Activated CD8-positive, alpha-beta memory T cell treated with anti-CD3 and anti-CD28 coated beads for 48 hours (primary cell): ENCODE measurements around the gene GALNT2.

ENCODE experiments used
- DNase-seq, 3 experiments: peaks; one replicate each; pipeline ENCODE4 v3.0.0-alpha.2; 2020; ENCODE audit warnings: low read depth in 2 of 3, low spot score in 2 of 3

GALNT2 gene

DNA sequence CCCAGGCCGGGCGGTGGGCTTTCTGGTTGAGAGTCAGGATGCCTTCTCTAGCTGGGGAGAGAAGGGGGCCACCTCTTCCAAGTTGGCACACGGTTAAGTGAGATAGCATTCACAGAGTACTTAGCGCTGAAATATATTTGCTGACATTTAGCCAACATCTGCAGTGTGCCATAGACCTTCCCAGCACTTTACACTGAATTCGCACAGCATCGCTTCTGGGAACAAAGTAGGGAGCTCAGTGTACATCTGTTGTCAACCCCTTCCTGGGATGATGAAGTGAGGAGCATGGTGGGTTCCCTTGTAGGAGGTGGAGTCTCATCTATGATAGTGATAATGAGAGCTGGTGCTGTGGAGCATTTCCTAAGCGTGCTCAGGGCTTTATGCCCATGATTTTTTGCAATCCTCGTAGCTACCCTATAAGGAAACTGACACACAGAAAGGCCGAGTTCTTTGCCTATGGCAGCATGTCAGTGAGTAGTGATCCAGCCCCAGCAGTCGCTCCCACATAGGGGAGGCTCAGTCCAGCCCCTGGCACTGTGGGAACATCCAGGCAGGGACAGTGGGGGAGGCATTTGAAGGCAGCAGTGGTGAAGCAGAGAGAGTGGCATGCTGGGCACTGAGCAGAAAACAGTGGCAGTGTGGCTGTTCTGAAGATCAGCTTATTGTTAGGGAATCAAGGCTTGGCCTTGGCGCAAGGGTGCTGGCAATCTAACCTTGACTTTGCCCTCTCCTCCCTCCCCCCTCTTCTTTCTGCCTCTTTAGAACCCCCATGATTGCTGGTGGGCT lies 182.8 kb downstream of the GALNT2 start:
- DNase-seq = no peak

DNA sequence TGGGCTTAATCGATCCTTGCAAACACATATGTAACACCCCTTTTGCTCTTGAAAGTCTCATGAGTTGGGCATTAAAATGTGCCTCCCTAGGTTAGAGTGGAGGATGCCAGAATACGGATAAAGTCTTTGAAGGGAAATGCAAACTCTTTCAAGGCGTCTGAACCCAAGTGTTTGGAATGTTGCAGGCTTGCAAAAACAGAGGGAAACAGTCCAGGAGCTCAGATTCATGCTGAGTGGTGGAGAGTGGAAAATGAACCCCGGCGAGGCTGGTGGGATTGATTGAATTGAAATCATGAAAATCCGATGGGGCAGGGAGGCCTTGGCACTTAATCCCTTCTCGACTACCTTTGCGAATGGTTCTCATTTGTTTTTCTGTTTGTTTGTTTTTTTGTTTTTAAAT lies 183.6 kb downstream of the GALNT2 start:
- DNase-seq = no peak

DNA sequence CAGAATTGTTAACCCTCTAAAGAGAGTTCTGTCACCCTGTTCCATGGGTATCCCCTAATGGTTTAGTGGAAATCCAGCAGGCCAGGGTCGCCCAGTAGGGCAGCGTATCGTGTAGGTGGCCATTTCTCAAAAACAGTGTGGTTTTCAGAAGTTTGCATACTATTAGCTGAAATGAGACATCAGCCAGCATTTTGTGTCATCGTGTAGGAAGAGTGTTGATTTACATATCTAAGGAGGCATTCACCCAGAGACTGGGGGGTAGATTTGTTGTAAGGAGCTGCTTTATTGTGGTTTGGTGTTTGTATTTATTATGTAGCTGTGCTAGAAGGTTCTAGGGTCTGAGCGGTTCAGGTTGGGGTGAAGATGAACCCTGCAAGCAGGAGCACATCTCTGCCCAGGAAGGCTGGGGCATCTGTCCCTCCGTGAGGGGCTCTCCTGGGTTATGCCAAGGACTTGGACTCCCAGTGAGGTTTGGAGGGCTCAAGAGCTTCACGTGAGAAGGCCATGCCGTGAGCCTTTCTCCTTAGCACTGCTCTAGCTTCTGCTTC lies 184.7 kb downstream of the GALNT2 start:
- no peak for DNase-seq

DNA sequence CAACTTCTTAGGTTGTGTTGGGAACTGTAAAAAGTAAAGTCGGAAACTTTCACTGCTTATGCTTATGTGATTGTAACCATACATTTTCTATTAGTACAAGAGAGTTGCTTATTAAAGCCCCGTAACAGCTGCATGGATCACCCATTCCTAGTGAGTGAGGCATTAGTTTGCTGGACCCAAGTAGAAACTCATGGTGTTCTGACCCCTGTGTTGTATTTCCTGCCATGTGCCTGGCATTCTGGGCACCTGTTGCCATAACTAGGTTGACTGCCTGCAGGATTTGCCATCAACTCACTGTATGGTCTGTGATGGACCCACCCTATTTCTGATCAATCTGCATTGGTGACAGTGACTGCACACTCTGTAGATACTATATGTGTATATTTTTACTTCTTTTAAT lies 186.1 kb downstream of the GALNT2 start:
- no peak for DNase-seq

DNA sequence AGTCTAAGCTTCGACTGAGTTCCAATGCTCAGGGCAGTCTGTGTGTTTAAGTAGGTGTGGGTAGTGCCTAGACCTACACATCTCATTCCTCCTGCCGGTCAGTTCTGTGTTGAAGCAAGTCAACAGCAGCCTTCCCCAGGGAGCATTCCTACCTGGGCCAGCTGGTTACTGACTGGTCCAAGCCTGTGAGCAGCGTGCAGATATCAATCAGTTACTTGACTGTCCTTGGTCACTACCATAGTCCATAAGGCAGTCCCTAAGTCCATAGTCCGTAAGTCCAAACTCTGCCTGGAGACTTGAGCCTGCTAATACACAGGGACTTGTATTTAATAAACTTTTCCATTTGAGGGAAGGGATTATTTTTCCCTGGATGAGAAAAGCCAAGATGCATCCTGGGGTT lies 187.2 kb downstream of the GALNT2 start:
- DNase-seq = no peak

DNA sequence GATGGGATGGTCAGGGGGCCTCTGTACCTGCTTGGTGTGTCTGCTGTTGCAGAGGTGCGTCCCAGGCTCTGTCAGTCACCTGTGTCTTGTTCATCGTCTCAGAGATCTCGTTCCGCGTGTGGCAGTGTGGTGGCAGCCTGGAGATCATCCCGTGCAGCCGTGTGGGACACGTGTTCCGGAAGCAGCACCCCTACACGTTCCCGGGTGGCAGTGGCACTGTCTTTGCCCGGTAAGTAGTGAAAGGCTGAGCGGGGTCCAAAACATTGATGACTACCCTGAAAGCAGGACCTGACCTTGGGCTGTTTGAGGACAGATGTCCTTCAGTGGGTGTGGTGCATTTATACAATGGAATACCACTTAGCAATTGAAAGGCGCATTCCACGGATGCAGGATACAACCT lies 188.1 kb downstream of the GALNT2 start:
- no peak for DNase-seq

DNA sequence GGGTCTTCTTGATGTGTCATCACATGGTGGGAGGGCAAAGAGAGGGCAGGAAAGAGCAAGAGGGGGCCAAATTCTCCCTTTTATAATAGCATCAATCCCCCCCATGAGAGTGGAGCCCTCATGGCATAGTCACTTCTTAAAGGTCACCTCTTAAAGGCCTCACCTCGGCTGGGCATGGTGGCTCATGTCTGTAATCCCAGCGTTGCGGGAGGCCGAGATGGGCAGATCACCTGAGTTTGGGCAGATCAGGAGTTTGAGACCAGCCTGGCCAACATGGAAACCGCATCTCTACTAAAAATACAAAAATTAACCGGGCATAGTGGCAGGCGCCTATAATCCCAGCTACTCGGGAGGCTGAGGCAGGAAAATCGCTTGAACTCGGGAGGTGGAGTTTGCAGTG lies 189.0 kb downstream of the GALNT2 start:
- no peak for DNase-seq

DNA sequence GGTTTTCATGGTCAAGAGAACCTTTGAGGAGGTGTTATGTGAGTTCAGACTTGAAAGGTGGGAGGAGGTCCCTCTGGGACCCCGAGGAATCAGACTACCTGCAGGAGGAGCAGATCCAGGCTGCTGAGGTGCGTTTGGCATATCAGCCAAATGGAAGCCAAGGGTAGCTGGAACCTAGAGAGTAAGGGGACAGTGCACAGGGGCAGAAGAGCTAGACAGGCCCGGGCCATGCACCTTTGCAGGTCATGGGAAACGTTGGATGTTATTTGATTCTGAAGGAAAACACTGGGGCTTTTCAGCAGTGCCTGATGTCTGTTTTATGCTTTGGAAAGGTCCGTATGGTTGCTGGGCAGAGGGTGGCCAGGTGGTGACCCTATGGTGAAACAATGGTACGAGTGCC lies 189.9 kb downstream of the GALNT2 start:
- no peak for DNase-seq

DNA sequence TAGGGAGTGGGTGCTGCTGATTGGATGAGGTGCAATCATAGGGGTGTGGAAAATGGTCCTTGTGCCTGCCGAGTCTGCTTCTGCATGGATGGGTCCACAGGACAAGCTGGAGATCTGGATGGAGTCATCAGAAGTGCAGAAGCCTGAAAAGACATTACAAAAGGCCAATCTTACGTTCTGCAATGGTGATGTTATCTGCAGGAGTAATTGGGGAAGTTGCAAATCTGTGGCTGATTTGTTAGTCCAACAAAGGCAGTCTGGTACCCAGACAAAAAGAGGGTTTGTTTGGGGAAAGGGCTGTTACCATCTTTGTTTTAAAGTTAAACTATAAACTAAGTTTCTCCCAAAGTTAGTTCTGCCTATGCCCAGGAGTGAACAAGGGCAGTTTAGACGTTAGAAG lies 192.6 kb downstream of the GALNT2 start:
- no peak for DNase-seq

DNA sequence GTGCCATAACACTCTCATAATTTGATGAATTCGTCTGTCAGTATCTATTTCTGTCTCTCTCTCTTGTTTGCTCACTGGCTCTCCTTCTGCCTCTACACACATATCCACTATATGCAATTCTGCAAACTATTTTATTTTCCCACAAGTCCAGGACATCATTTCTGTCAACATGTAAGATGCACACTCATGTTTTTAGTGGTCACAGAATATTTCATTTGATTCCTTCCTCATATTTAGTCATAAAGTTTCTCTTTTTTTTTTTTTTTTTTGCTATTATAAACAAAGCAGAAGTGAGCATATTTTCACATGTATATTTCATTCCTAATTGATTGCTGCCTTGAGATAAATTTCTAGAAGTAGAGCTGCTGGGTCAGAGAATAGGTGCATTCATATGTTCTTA lies 193.8 kb downstream of the GALNT2 start:
- DNase-seq = no peak

DNA sequence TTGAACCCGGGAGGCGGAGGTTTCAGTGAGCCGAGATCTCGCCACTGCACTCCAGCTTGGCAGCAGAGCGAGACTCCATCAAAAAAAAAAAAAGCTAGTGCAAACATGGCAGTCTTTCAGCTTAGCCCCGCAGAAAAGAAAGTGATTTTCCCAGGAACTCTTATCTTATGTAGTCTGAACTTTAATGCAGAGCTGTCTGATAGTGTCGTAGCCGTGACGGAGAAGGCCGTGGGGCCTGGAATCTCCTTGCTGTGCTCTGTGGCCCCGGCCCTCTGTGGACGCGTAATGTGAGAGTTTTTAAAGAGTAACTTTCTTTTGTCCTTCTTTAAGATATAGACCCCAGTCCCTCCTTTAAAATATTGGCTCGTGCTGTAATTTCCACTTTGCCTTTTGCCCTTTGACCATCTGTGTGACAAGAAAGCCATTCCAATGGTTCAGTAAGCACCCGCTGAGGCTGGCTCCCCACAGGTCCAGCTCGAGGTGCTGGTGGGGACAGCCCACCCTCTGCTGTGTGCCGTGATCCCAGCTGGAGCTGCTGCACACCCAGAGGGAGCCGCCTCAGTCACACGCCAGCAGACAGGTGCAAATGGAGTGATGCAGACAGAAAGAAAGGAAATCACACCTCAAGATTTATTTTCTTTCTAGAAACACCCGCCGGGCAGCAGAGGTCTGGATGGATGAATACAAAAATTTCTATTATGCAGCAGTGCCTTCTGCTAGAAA lies 195.1 kb downstream of the GALNT2 start:
- no peak for DNase-seq

DNA sequence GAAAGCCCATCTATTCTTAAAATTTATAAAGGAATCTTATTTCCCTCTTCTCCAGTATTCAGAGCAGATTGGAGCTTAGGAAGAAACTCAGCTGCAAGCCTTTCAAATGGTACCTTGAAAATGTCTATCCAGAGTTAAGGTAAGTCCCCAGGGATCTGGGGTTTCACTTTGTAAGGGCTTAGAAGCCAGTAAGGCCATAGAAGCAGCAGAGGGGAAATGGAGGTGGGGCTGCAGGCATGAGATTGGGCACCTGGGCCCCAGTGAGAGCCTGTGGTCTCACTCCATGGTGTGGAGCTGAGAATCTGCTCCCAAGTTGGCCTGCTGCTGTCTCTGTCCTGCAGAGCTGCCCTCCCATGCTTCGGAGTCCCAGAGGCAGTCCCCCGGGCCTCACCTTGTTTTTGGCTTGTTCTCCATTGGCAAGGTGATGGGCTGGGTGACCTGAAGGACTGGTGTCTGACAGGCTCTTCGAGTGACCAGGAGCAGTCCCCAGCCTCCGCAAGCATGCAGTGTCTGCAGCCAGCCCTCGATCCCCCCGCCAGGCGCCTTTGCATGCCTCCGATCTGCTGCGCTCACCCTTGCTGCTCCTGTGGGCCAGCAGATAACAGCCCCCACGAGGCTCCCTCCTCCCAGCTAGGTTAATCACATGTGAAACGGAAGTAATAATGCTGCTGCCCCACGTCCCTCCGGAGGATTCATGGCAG lies 196.0 kb downstream of the GALNT2 start:
- no peak for DNase-seq

DNA sequence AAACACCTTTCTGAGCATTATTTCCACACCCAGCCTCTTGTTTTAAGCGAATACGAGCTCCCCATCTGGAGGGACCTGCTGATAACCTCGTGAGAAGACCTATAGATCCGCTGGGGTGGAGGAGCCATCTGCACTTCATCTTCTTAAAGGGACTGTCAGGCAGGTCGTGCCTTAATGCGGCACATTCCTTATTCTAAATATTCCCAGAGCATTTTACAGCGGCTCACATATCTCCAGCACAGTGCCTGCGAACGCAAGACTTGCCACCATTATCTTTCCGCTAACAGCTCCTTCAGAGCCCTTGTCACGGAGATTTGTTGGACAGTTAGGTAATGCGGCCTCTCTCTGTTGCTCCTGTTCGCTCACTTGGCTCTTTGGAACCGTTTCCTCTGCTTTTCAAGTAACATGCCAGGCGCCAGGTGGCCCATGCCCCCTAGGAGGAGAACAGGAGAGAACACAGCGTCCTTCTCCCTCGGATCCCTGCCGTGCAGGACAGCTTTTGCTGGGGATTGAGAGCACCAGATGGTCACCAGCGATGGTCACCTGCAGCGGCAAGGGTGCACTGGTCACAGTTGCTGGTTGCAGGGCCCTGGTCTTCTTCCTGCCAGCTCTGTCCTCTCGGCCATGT lies 196.6 kb downstream of the GALNT2 start:
- DNase-seq = no peak

DNA sequence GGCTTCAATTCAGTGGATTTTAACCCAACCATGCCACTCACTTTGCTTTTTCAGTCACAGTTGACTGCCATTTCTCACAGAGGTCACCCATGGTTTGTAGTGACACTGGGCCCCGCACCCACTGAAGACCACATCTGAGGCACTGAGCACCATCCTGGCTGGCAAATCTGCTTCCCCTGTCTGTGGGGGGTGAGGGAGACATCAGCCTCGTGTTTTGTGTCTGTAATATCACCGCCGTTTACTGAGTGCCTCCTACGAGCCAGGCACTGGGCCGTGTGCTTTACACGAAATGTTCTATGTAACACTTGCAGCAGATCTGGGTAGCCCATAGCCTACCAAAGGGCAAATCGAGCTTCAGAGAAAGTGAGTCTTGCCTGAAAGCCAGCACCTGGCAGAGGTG lies 197.3 kb downstream of the GALNT2 start:
- no peak for DNase-seq

DNA sequence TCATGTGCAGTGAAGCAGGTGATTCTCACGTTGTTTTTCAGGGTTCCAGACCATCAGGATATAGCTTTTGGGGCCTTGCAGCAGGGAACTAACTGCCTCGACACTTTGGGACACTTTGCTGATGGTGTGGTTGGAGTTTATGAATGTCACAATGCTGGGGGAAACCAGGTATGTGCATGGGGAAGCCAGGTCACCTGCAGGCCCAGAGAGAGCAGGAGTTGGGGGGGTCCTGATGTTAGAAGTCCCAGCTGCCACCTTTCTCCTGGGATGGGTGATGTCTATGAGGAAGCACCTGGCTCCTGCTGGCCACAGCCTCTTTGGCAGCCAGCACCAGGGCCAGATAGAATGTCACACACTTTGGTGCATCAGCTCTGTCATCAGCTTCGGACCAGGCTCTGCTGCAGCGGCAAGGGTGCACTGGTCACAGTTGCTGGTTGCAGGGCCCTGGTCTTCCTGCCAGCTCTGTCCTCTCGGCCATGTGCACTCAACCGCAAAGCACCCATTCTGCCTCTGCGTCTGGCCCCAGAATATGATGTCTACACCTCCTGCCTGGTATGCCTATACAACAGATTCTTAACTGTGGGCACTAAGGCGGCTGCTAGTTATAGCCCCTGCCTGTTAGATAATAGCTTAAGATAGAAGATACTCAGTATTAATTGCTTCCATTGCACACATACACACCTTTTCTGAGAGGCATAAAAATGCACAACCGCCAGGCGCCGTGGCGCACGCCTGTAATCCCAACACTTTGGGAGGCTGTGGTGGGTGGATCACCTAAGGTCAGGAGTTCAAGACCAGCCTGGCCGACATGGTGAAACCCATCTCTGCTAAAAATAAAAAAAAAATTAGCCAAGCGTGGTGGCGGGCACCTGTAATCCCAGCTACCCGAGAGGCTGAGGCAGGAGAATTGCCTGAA lies 198.4 kb downstream of the GALNT2 start:
- no peak for DNase-seq

DNA sequence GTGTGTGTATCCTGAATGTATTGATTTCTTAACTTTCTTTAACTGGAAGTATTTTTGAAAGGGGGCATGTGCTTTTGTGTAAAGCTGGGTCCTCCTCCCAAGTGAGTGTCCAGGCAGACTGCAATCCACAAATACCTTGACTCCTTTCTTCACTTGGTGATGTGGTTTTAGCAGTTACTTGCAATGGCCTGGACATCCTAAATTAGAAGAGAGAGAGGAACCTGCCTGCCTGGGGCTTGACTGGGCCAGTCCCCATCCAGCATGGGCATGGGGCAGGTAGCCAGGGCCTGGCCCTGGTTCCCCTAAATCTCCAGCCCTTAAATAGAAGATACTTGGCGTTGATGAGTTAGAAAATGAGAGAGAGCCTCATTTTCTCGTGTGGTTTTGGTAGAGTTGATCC lies 199.4 kb downstream of the GALNT2 start:
- no peak for DNase-seq

DNA sequence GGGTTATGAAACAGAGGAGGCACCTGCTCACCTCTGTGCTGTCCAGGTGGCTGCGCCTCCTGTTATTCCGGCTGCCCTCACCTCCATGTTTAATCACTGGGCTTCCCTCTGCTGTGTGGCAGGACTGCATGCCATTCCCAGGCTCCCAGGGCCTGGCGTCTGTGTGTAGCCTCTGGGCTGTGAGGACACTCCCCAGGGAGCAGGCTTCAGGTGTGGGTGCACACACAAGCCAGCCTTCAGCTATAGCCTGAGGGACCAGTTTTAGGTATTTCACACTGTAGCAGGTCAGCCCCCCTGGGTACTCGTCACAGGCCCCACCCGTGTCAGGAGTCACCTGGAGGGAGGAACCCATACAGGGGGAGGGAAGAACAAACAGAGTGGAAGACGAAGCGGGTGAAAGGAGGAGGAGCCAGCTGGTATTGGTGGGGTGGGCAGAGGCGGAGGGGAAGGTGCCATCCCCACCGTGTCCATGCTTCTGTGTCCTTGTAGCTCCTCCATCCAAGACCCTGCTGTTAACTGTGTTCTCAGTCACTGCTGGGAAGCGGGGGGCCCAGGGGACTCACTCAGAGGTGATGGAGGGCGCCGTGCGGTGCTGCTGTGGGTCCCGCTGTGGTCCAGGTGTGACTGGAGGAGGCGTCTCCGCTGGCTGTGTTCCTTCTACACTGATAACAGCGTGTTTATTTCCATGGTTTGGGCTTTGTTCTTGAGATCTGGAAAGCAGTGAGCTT lies 200.5 kb downstream of the GALNT2 start:
- DNase-seq = no peak

DNA sequence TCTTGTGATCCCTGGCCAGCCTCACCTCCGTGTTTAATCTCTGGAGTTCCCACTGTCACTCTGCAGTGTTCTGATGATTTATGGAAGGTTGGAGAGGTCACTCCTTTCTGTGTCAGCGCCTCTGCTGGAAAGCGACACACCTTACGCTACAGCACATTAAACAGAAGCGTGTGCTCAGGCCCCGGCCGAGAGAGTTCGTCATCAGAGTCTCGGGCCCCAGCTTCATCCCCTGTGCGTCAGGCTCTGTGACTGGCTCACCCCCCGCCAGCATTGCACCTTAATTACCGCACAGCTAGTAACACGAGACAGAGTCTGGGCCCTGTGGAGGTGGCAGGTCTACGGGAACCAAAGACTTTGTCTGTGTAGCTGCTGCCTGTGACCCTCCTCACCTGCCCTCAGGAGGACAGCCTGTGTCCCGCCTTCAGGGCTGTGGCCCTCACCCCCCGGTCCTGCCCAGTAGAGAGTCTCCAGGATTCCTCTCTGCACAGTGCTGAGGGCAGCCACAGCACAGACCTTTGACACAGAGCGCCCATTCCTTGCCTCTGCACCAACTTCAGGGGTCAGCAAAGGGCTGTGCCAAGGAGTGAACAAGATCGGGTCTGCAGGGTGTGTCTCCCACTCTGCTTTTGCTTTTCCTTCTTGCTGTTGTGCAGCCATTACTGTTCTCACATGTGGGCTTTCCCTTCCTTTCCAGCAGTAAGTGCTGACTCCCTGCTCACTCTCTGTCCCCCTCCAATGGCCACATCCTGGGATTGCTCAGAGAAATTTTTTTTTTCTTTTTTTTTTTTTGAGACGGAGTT lies 201.5 kb downstream of the GALNT2 start:
- DNase-seq = no peak

DNA sequence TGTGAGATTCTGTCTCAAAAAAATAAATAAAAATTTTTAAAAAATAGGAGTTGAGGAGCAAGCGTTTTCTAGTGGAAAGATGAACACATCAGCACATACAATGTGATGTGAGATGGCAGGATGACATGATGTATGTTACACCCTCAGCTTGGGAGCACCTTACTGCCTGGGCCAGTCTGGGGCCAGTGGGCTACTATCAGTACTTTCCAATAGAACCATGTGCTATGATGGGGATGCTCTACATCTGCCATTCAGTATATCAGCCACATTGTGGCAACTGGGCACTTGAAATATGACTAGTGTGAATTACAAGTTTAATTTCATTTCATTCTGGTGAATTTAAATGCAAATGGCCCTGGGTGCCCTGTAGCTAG lies 203.1 kb downstream of the GALNT2 start:
- DNase-seq = no peak
